T-helper 22 cell (primary cell): ENCODE data around the gene PAPPA2.

Source experiments
- DNase-seq: peaks from one replicate; pipeline ENCODE4 v3.0.0-alpha.2; 2020; ENCODE audit warnings: low read depth

Gene PAPPA2

GRCh38 chr1:176494436-176494835 is 31.5 kb downstream of the PAPPA2 start:
- DNase-seq = no peak

GRCh38 chr1:176499671-176500070 is 36.7 kb downstream of the PAPPA2 start:
- DNase-seq = no peak

GRCh38 chr1:176501599-176501998 is 38.6 kb downstream of the PAPPA2 start:
- no peak for DNase-seq

GRCh38 chr1:176504848-176505553 is 42.0 kb downstream of the PAPPA2 start:
- no peak for DNase-seq

- no peak for DNase-seq
These were observed 50.0 kb downstream of the PAPPA2 start for GRCh38 chr1:176512966-176513365.

GRCh38 chr1:176515310-176515709 is 52.3 kb downstream of the PAPPA2 start:
- no peak for DNase-seq

GRCh38 chr1:176517484-176517883 is 54.5 kb downstream of the PAPPA2 start:
- DNase-seq = no peak

GRCh38 chr1:176521211-176521610 is 58.2 kb downstream of the PAPPA2 start:
- DNase-seq = no peak

- no peak for DNase-seq
These were observed 59.4 kb downstream of the PAPPA2 start for GRCh38 chr1:176522310-176522845.

GRCh38 chr1:176529395-176530090 is 66.6 kb downstream of the PAPPA2 start:
- no peak for DNase-seq

GRCh38 chr1:176531036-176531435 is 68.1 kb downstream of the PAPPA2 start:
- no peak for DNase-seq

- no peak for DNase-seq
These were observed 69.2 kb downstream of the PAPPA2 start for GRCh38 chr1:176531921-176532897.

- no peak for DNase-seq
These were observed 70.0 kb downstream of the PAPPA2 start for GRCh38 chr1:176533020-176533419.

GRCh38 chr1:176536588-176536987 is 73.6 kb downstream of the PAPPA2 start:
- no peak for DNase-seq

GRCh38 chr1:176539018-176539417 is 76.0 kb downstream of the PAPPA2 start:
- no peak for DNase-seq

GRCh38 chr1:176540428-176540827 is 77.5 kb downstream of the PAPPA2 start:
- no peak for DNase-seq

GRCh38 chr1:176541663-176542062 is 78.7 kb downstream of the PAPPA2 start:
- no peak for DNase-seq

- no peak for DNase-seq
These were observed 79.4 kb downstream of the PAPPA2 start for GRCh38 chr1:176542352-176542751.

- no peak for DNase-seq
These were observed 80.6 kb downstream of the PAPPA2 start for GRCh38 chr1:176543360-176544129.

GRCh38 chr1:176545034-176545639 is 82.2 kb downstream of the PAPPA2 start:
- DNase-seq = no peak

- DNase-seq = no peak
These were observed 83.8 kb downstream of the PAPPA2 start for GRCh38 chr1:176546825-176547224.
